ENCODE results near the gene ALAS1.

- TF ChIP-seq EZH2 (IDR thresholded peaks at IDR 0.05; ENCODE audit: low read length, unreplicated experiment) (no peak), CTCF (conservative IDR thresholded peaks at IDR 0.05; ENCODE audit: low read depth, low read length) (no peak), EZH2phosphoT487 (IDR thresholded peaks at IDR 0.05; ENCODE audit: borderline replicate concordance, low read length) (no peak)
Observed at GRCh38 chr3:52218937-52219650, 21.1 kb downstream of the ALAS1 start.

Measured in PC-3 (cell line).